ENCODE data around the gene PLEKHG3.

Gene PLEKHG3

DNA sequence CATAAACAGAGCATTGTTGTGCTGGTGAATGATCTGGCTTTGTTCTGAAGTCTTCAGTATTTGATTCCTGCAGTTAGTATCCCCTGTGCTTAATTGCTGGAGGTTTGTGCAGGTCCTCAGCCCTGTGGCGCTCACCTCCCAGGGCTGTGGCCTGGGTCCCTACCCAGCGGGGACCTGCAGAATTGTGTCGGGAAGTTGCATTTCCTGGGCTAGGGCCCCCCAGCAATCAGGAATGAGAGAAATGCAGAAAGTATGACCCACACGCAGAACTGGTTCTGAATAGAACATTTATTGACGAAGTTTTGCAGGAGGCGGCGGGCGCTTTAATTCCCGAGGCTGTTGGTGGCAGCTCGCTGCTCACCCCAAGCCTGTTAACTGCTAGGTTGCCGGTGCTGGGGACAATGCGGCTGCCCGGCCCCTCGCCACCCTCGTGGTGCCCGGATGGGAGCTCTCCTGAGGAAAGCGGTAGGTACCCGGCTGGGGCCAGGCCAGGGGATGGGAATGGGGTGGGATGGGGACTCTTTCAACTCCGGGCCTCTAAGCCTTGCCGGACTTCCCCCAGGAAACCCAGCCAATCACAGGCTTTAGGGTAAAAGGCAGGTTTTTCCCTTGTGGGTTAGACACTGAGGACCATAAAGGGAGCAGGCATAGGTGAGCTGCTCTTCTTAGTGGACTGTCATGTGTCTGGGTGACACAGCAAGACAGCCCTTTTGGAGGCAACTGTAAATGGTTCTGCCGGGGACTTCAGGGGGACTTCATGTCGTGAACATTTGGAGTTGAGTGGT lies 11.6 kb downstream of the PLEKHG3 start:
- DNase-seq (ENCODE audit: low read depth, low spot score), result peak; percentile 50
- peaks cover 19% of the 10 kb centered on the region for H3K36me3 ChIP-seq (ENCODE audit: insufficient read depth, insufficient read length, low read length)
- peak overlapping the region; percentile 39 for H3K9ac ChIP-seq (ENCODE audit: insufficient read length, low read depth)
- peaks cover 13% of the 10 kb centered on the region for H3K27me3 ChIP-seq (ENCODE audit: insufficient read depth, insufficient read length)
- peaks cover 15% of the 10 kb centered on the region for H3K4me1 ChIP-seq (ENCODE audit: insufficient read depth, insufficient read length)
- H3K4me3 ChIP-seq (ENCODE audit: insufficient read length, low read depth), result no peak overlapping the region
- TF ChIP-seq SUZ12 (IDR thresholded peaks at IDR 0.05; ENCODE audit: extremely low read depth, insufficient read depth, insufficient read length), result no peak
- no peak for TF ChIP-seq ZNF274 (IDR thresholded peaks at IDR 0.05; ENCODE audit: low read depth, low read length)
- TF ChIP-seq YY1 (IDR thresholded peaks at IDR 0.05; ENCODE audit: insufficient read depth, insufficient read length), result no peak
- peaks cover 24% of the 10 kb centered on the region for H3K9me3 ChIP-seq (ENCODE audit: insufficient read depth, low read length)

DNA sequence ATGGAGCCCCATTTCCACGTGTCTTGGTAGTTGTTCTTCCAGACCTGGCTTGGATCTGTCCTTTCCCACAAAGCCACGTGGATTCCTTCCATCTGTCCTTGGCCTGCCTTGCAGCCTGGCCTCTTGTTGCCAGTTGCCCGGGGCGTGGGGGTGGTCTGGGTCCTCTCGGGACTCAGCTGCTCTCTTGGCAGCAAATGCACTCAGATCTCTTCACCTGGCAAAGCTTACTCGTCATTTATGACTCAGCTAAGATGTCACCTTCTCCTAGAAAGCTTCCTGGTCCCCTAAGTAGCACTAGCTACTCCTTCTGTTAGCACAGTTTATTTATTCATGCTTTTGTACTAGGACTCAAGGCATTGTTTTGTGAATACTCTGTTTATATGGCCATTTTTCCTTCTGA lies 13.6 kb downstream of the PLEKHG3 start:
- H3K27me3 ChIP-seq (ENCODE audit: insufficient read depth, insufficient read length), result peaks cover 13% of the 10 kb centered on the region
- no peak overlapping the region for H3K9ac ChIP-seq (ENCODE audit: insufficient read length, low read depth)
- peaks cover 20% of the 10 kb centered on the region for H3K4me1 ChIP-seq (ENCODE audit: insufficient read depth, insufficient read length)
- H3K36me3 ChIP-seq (ENCODE audit: insufficient read depth, insufficient read length, low read length), result peaks cover 16% of the 10 kb centered on the region
- TF ChIP-seq SUZ12 (IDR thresholded peaks at IDR 0.05; ENCODE audit: extremely low read depth, insufficient read depth, insufficient read length), result no peak
- no peak for TF ChIP-seq ZNF274 (IDR thresholded peaks at IDR 0.05; ENCODE audit: low read depth, low read length)
- no peak for TF ChIP-seq YY1 (IDR thresholded peaks at IDR 0.05; ENCODE audit: insufficient read depth, insufficient read length)
- DNase-seq (ENCODE audit: low read depth, low spot score), result no peak
- no peak overlapping the region for H3K4me3 ChIP-seq (ENCODE audit: insufficient read length, low read depth)
- peaks cover 19% of the 10 kb centered on the region for H3K9me3 ChIP-seq (ENCODE audit: insufficient read depth, low read length)

DNA sequence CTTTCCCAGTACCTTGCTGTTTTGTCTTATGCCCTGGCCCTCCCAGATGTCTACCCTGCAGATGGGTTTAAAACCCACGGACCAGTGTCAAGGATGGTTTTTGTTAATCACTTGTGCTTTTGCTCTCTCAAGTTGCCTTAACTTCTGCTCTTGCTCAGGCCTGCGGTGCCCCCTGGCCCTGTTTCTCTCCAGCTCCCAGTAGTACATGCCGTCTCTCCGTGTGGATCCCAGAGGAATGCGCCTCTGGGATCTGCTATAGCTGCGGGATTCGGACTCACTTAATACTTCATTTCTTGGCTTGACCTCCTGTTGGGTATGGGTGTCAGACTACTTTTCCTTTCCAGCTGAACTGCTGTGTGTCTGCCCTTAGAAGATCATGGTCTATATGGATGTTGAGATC lies 14.5 kb downstream of the PLEKHG3 start:
- H3K4me3 ChIP-seq (ENCODE audit: insufficient read length, low read depth), result no peak overlapping the region
- H3K9ac ChIP-seq (ENCODE audit: insufficient read length, low read depth), result no peak overlapping the region
- peaks cover 13% of the 10 kb centered on the region for H3K27me3 ChIP-seq (ENCODE audit: insufficient read depth, insufficient read length)
- H3K4me1 ChIP-seq (ENCODE audit: insufficient read depth, insufficient read length), result peaks cover 20% of the 10 kb centered on the region
- DNase-seq (ENCODE audit: low read depth, low spot score), result no peak
- peaks cover 10% of the 10 kb centered on the region for H3K9me3 ChIP-seq (ENCODE audit: insufficient read depth, low read length)
- TF ChIP-seq ZNF274 (IDR thresholded peaks at IDR 0.05; ENCODE audit: low read depth, low read length) (no peak), YY1 (IDR thresholded peaks at IDR 0.05; ENCODE audit: insufficient read depth, insufficient read length) (no peak), SUZ12 (IDR thresholded peaks at IDR 0.05; ENCODE audit: extremely low read depth, insufficient read depth, insufficient read length) (no peak)
- H3K36me3 ChIP-seq (ENCODE audit: insufficient read depth, insufficient read length, low read length), result peaks cover 16% of the 10 kb centered on the region

DNA sequence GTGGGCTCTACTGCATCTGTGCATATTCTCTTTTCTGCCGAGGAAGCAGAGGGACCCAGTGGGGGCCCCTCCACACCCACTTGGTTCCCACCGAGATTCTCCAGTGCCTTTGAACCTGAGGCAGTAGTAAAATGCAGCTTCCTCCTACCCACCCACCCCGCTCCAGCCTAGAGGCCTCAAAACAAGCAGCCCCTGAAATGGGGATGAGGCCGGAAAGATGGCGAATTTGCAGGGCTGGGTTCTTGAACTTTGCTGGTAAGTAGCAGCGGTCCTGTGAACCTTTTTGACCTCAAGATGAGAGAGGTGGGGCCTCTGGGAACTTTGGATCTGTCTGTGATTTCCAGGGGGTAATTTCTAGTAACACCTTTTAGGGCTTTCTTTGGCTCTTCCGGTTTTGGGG lies 15.4 kb downstream of the PLEKHG3 start:
- peaks cover 25% of the 10 kb centered on the region for H3K4me1 ChIP-seq (ENCODE audit: insufficient read depth, insufficient read length)
- DNase-seq (ENCODE audit: low read depth, low spot score), result no peak
- TF ChIP-seq ZNF274 (IDR thresholded peaks at IDR 0.05; ENCODE audit: low read depth, low read length), result no peak
- TF ChIP-seq YY1 (IDR thresholded peaks at IDR 0.05; ENCODE audit: insufficient read depth, insufficient read length), result no peak
- no peak for TF ChIP-seq SUZ12 (IDR thresholded peaks at IDR 0.05; ENCODE audit: extremely low read depth, insufficient read depth, insufficient read length)

DNA sequence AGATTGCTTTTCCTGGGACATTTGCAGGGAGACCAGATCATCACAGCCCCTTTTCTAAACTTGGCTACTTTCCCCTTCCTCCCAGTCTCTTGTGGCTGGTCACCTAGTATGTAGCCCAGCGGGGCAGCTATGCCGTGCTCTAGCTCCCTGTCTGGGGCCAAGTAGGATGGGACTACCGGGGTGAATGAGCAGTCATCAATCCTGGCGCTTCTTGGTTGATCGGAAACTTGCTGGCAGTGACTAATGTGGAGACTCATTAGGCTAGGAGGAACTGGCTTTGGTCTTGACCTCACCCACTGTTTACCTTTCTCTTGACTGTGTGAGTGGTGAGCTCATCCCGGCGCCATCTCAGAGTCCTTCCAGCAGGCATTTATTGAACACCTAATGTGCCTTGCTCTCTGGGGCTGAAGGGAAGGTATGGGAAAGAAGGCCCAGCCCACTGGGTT lies 15.9 kb downstream of the PLEKHG3 start:
- H3K4me1 ChIP-seq (ENCODE audit: insufficient read depth, insufficient read length), result peaks cover 23% of the 10 kb centered on the region

More for the DNA sequence above, 15.4 kb downstream of the PLEKHG3 start:
- Histone ChIP-seq H3K9ac (ENCODE audit: insufficient read length, low read depth) (no peak overlapping the region), H3K9me3 (ENCODE audit: insufficient read depth, low read length) (0 out of 2 replicates have a peak, but pooled peaks cover 2% of the 10 kb centered on the region), H3K27me3 (ENCODE audit: insufficient read depth, insufficient read length) (peaks cover 6% of the 10 kb centered on the region), H3K36me3 (ENCODE audit: insufficient read depth, insufficient read length, low read length) (peaks cover 16% of the 10 kb centered on the region), H3K4me3 (ENCODE audit: insufficient read length, low read depth) (no peak overlapping the region)

DNA sequence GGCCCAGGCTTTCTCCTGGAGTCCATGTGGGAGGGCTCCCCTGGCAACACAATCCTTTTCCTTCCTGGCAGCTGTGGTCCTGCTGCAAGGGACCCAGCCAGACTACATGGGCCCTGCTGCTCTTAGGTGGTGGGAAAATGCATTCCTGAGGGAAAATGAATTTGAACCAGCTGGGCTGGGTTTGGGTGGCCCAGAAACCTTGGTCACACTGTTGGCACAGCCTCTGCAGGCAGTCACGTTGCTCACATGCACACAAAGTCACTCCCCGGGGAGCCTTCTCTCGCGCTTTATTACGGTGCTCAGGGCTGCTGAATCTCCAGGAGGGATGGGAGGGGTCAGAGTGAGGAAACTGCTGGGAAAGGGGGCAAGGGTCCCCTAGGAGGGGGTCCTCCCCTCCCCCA lies 17.2 kb downstream of the PLEKHG3 start:
- no peaks in the 10 kb centered on the region for H3K9me3 ChIP-seq (ENCODE audit: insufficient read depth, low read length)
- DNase-seq (ENCODE audit: low read depth, low spot score), result no peak
- peaks cover 25% of the 10 kb centered on the region for H3K4me1 ChIP-seq (ENCODE audit: insufficient read depth, insufficient read length)
- no peak for TF ChIP-seq ZNF274 (IDR thresholded peaks at IDR 0.05; ENCODE audit: low read depth, low read length)
- TF ChIP-seq SUZ12 (IDR thresholded peaks at IDR 0.05; ENCODE audit: extremely low read depth, insufficient read depth, insufficient read length), result no peak
- TF ChIP-seq YY1 (IDR thresholded peaks at IDR 0.05; ENCODE audit: insufficient read depth, insufficient read length), result no peak
- H3K4me3 ChIP-seq (ENCODE audit: insufficient read length, low read depth), result no peak overlapping the region
- H3K27me3 ChIP-seq (ENCODE audit: insufficient read depth, insufficient read length), result peaks cover 4% of the 10 kb centered on the region
- H3K9ac ChIP-seq (ENCODE audit: insufficient read length, low read depth), result no peak overlapping the region
- H3K36me3 ChIP-seq (ENCODE audit: insufficient read depth, insufficient read length, low read length), result peaks cover 14% of the 10 kb centered on the region

More for the DNA sequence above, 15.9 kb downstream of the PLEKHG3 start:
- H3K36me3 ChIP-seq (ENCODE audit: insufficient read depth, insufficient read length, low read length), result peaks cover 14% of the 10 kb centered on the region
- no peak overlapping the region for H3K9ac ChIP-seq (ENCODE audit: insufficient read length, low read depth)
- TF ChIP-seq YY1 (IDR thresholded peaks at IDR 0.05; ENCODE audit: insufficient read depth, insufficient read length) (no peak), SUZ12 (IDR thresholded peaks at IDR 0.05; ENCODE audit: extremely low read depth, insufficient read depth, insufficient read length) (no peak), ZNF274 (IDR thresholded peaks at IDR 0.05; ENCODE audit: low read depth, low read length) (no peak)
- DNase-seq (ENCODE audit: low read depth, low spot score), result no peak
- H3K4me3 ChIP-seq (ENCODE audit: insufficient read length, low read depth), result no peak overlapping the region
- H3K27me3 ChIP-seq (ENCODE audit: insufficient read depth, insufficient read length), result peaks cover 4% of the 10 kb centered on the region
- no peaks in the 10 kb centered on the region for H3K9me3 ChIP-seq (ENCODE audit: insufficient read depth, low read length)

DNA sequence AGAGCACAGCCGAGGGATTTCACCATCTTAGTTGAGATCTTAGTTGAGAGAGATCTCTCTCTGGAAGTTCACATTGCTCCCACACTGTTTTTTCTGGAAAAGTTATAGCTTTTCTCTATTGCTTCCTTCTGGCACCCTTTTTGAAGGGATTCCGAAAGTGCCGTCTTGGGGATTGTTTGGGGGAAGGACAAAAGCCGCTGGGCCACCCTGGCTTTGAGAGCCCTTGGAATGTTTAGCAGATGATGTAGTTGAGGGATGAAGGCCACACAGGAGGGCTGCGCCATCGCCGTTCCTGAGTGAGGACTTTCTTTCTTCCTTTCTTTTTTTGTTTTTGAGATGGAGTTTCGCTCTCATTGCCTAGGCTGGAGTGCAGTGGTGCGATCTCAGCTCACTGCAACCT lies 17.7 kb downstream of the PLEKHG3 start:
- Histone ChIP-seq H3K4me3 (ENCODE audit: insufficient read length, low read depth) (no peak overlapping the region), H3K27me3 (ENCODE audit: insufficient read depth, insufficient read length) (no peaks in the 10 kb centered on the region), H3K36me3 (ENCODE audit: insufficient read depth, insufficient read length, low read length) (peaks cover 9% of the 10 kb centered on the region), H3K9ac (ENCODE audit: insufficient read length, low read depth) (no peak overlapping the region), H3K4me1 (ENCODE audit: insufficient read depth, insufficient read length) (peaks cover 21% of the 10 kb centered on the region), H3K9me3 (ENCODE audit: insufficient read depth, low read length) (no peaks in the 10 kb centered on the region)
- DNase-seq (ENCODE audit: low read depth, low spot score), result no peak
- TF ChIP-seq ZNF274 (IDR thresholded peaks at IDR 0.05; ENCODE audit: low read depth, low read length), result no peak
- TF ChIP-seq YY1 (IDR thresholded peaks at IDR 0.05; ENCODE audit: insufficient read depth, insufficient read length), result no peak
- no peak for TF ChIP-seq SUZ12 (IDR thresholded peaks at IDR 0.05; ENCODE audit: extremely low read depth, insufficient read depth, insufficient read length)
